ENCODE measurements around the gene UBA3.

Gene UBA3

DNA sequence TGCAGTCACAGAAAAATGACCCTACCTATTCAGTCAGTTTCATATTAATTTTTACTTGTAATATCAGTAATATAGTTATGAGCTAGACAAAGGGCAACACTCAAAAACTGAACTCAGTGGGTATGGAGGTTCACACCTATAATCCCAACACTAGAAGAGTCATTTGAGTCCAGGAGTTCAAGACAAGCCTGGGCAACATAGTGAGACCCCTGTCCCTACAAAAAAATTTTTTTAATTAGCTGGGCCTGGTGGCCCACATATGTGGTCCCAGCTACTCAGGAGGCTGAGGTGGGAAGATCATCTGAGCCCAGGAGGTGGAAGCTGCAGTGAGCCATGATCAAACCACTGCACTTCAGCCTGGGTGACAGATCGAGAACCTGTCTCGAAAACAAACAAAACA lies 31.2 kb downstream of the UBA3 start:
- Histone ChIP-seq H3K9me3 (replicated peaks in 1 of 11) (no peaks in the 10 kb centered on the region), H3K27ac (no peak overlapping the region), H4K20me1 (peaks cover 0 to 68% (median 31%) of the 10 kb centered on the region in 11 experiments; a peak in 17 of 22 replicates), H3K4me2 (peak overlapping the region in 5 of 11 experiments; percentile 39 to 99 (median 89); a peak in 9 of 22 replicates), H3K27me3 (no peaks in the 10 kb centered on the region), H3K4me3 (no peak overlapping the region), H3K9ac (0 out of 22 replicates have a peak overlapping the region, but pooled peaks of 1 of the 11 experiments have one; percentile 26), H3K36me3 (peaks cover 50 to 74% (median 56%) of the 10 kb centered on the region in 11 experiments), H3K4me1 (peaks cover 21 to 46% (median 29%) of the 10 kb centered on the region in 10 experiments)
- TF ChIP-seq Cebpa-rat (IDR thresholded peaks at IDR 0.05), result no peak

GRCh38 chr3:69044608-69045007 lies 35.6 kb downstream of the UBA3 start:
- Histone ChIP-seq H3K4me3 (no peak overlapping the region), H3K9ac (no peak overlapping the region), H3K4me1 (peaks cover 0 to 25% (median 7%) of the 10 kb centered on the region in 10 experiments; a peak in 14 of 20 replicates), H4K20me1 (peaks cover 0 to 52% (median 21%) of the 10 kb centered on the region in 11 experiments; a peak in 16 of 22 replicates), H3K4me2 (no peak overlapping the region), H3K36me3 (peaks cover 81 to 99% (median 90%) of the 10 kb centered on the region in 11 experiments), H3K9me3 (replicated peaks in 1 of 11) (no peaks in the 10 kb centered on the region), H3K27ac (no peak overlapping the region), H3K27me3 (no peaks in the 10 kb centered on the region)
- TF ChIP-seq Cebpa-rat (IDR thresholded peaks at IDR 0.05), result no peak

DNA sequence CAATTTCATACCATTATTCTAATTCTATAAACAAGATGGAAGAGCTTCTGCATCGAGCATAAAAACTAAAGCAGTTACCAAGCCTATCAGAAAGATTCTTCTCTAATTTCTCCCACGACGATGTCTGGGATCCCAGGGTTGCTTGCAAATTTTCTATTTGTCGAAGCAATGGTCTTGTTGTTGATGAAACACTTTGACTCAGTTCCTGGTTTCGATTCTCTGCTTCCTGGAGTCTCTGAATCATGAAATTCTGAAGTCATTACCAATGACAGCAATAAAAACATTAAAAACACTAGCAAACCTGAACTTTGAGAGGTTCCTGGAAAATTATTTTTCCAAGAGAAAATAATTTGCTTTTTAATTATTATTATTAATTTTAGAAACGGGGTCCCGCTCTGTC lies 46.7 kb downstream of the UBA3 start:
- Histone ChIP-seq H3K9me3 (replicated peaks in 1 of 11) (no peaks in the 10 kb centered on the region), H3K27me3 (no peaks in the 10 kb centered on the region), H4K20me1 (peaks cover 0 to 20% (median 0%) of the 10 kb centered on the region in 11 experiments; a peak in 2 of 22 replicates), H3K36me3 (peaks cover 92 to 98% (median 97%) of the 10 kb centered on the region in 11 experiments), H3K4me1 (peaks cover 0 to 14% (median 0%) of the 10 kb centered on the region in 10 experiments; a peak in 7 of 20 replicates), H3K4me2 (peak overlapping the region in 2 of 11 experiments; percentile 9 to 37; a peak in 3 of 22 replicates), H3K27ac (peak overlapping the region in 3 of 11 experiments; percentile 39 to 51 (median 46); a peak in 4 of 22 replicates), H3K9ac (no peak overlapping the region), H3K4me3 (no peak overlapping the region)
- no peak for TF ChIP-seq Cebpa-rat (IDR thresholded peaks at IDR 0.05)

DNA sequence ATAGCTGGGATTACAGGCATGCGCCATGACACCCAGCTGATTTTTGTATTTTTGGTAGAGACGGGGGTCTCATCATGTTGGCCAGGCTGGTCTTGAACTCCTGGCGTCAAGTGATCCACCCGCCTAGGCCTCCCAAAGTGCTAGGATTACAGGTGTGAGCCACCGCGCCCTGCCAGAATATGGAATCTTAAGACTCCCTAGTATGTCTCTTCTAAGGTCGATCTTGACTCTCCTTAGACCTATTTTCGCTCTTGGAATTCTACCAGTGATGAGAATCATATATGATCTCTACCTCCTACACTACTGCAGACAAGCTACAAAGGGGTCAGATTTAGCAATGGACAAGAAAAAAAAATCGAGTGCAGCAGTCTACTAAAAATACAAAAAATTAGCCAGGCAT lies 47.4 kb downstream of the UBA3 start:
- no peak overlapping the region for H3K4me2 ChIP-seq
- H3K9ac ChIP-seq, result no peak overlapping the region
- peaks cover 92 to 98% (median 97%) of the 10 kb centered on the region in 11 experiments for H3K36me3 ChIP-seq

GRCh38 chr3:69032142-69032541 lies 48.0 kb downstream of the UBA3 start:
- no peak for TF ChIP-seq Cebpa-rat (IDR thresholded peaks at IDR 0.05)
- Histone ChIP-seq H3K27me3 (no peaks in the 10 kb centered on the region), H3K4me1 (peaks cover 0 to 14% (median 0%) of the 10 kb centered on the region in 10 experiments; a peak in 7 of 20 replicates), H3K9me3 (replicated peaks in 1 of 11) (no peaks in the 10 kb centered on the region), H3K9ac (no peak overlapping the region), H3K36me3 (peaks cover 92 to 98% (median 97%) of the 10 kb centered on the region in 11 experiments), H3K27ac (no peak overlapping the region), H4K20me1 (peaks cover 0 to 14% (median 0%) of the 10 kb centered on the region in 11 experiments; a peak in 2 of 22 replicates), H3K4me2 (no peak overlapping the region), H3K4me3 (no peak overlapping the region)

More for the DNA sequence above, 47.4 kb downstream of the UBA3 start:
- no peak for TF ChIP-seq Cebpa-rat (IDR thresholded peaks at IDR 0.05)
- H3K4me1 ChIP-seq, result peaks cover 0 to 14% (median 0%) of the 10 kb centered on the region in 10 experiments; a peak in 7 of 20 replicates
- peaks cover 0 to 14% (median 0%) of the 10 kb centered on the region in 11 experiments; a peak in 2 of 22 replicates for H4K20me1 ChIP-seq
- no peaks in the 10 kb centered on the region for H3K9me3 ChIP-seq (replicated peaks in 1 of 11)
- H3K27ac ChIP-seq, result no peak overlapping the region
- H3K4me3 ChIP-seq, result no peak overlapping the region
- H3K27me3 ChIP-seq, result no peaks in the 10 kb centered on the region

DNA sequence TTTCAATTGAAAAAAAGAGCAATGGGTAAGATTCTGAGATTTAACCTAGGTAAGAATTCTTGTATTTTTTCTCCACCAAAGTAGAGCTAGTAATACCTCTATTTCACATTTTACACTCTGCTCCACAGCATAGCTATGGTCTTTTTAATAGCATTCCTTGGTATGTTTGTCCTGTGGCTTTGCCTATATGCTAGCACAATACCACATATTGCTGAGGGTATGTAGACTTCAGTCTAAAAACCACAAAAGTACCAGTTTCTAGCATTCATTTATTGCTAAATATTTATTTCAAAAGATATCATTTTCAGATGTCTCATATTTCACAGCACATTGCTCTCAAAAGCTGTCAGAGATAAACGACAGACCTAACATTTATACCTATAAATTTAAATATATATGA lies 48.5 kb downstream of the UBA3 start:
- Histone ChIP-seq H3K36me3 (peaks cover 91 to 97% (median 96%) of the 10 kb centered on the region in 11 experiments), H3K4me2 (no peak overlapping the region), H3K4me3 (no peak overlapping the region), H4K20me1 (peaks cover 0 to 10% (median 0%) of the 10 kb centered on the region in 11 experiments; a peak in 2 of 22 replicates), H3K4me1 (peaks cover 0 to 14% (median 0%) of the 10 kb centered on the region in 10 experiments; a peak in 7 of 20 replicates), H3K9ac (no peak overlapping the region), H3K9me3 (replicated peaks in 1 of 11) (no peaks in the 10 kb centered on the region), H3K27me3 (no peaks in the 10 kb centered on the region), H3K27ac (no peak overlapping the region)
- no peak for TF ChIP-seq Cebpa-rat (IDR thresholded peaks at IDR 0.05)

- Histone ChIP-seq H3K27ac (no peak overlapping the region), H3K36me3 (peaks cover 45 to 77% (median 59%) of the 10 kb centered on the region in 11 experiments), H3K9me3 (replicated peaks in 1 of 11) (no peaks in the 10 kb centered on the region), H3K4me2 (no peak overlapping the region), H3K9ac (no peak overlapping the region), H3K27me3 (no peaks in the 10 kb centered on the region), H3K4me3 (no peak overlapping the region), H4K20me1 (no peaks in the 10 kb centered on the region), H3K4me1 (no peaks in the 10 kb centered on the region)
- TF ChIP-seq Cebpa-rat (IDR thresholded peaks at IDR 0.05), result no peak
Observed at GRCh38 chr3:69020857-69021256, 59.3 kb downstream of the UBA3 start.

DNA sequence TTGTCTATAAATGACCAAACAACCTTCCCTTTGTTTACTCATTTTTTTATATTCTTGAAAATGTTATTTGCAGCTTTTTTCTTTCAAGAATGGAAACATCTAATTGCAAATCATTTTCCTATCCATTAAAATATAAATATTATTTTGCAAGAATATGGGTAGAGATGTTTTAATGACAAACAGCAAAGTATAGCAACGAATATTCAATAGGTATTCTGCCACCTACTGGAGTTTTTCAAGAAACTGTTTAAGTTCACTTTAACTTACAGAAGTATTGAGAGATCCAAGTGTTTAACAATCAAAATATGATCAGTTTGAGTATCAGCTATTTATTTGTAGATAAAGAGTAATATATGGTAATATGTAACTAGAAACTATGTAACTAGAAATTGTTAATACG lies 59.7 kb downstream of the UBA3 start:
- Histone ChIP-seq H3K9me3 (replicated peaks in 1 of 11) (no peaks in the 10 kb centered on the region), H3K4me1 (peaks cover 0 to 2% (median 0%) of the 10 kb centered on the region in 10 experiments; a peak in 3 of 20 replicates), H4K20me1 (no peaks in the 10 kb centered on the region), H3K36me3 (peaks cover 41 to 75% (median 55%) of the 10 kb centered on the region in 11 experiments), H3K27me3 (no peaks in the 10 kb centered on the region), H3K9ac (no peak overlapping the region), H3K4me3 (no peak overlapping the region), H3K4me2 (no peak overlapping the region), H3K27ac (no peak overlapping the region)
- no peak for TF ChIP-seq Cebpa-rat (IDR thresholded peaks at IDR 0.05)

GRCh38 chr3:69016901-69017300 lies 63.3 kb downstream of the UBA3 start:
- H3K4me1 ChIP-seq, result peaks cover 21 to 27% (median 24%) of the 10 kb centered on the region in 10 experiments
- no peaks in the 10 kb centered on the region for H3K9me3 ChIP-seq (replicated peaks in 1 of 11)
- H3K27me3 ChIP-seq, result no peaks in the 10 kb centered on the region
- no peak overlapping the region for H3K4me2 ChIP-seq
- no peak overlapping the region for H3K27ac ChIP-seq
- no peak overlapping the region for H3K4me3 ChIP-seq
- H3K9ac ChIP-seq, result no peak overlapping the region
- peaks cover 19 to 47% (median 32%) of the 10 kb centered on the region in 11 experiments for H3K36me3 ChIP-seq
- H4K20me1 ChIP-seq, result no peaks in the 10 kb centered on the region
- no peak for TF ChIP-seq Cebpa-rat (IDR thresholded peaks at IDR 0.05)
